ENCODE data around the gene ZFC3H1. TPM values are rescaled to one million over a fixed set of nuclear protein-coding genes. Genes with fewer than 3 reads are reported as not detected.

Gene ZFC3H1
- total RNA-seq, 4 donors from 2014 or later, result 47.1 to 80.1 (median 52.6) TPM

- intact Hi-C loops (cut with DNase I; ENCODE audit: low total_unique reads), result loop anchor here (10.0 kb wide), 1 partner anchor 215 kb away; no protein-coding TSS in a partner anchor
- no peak overlapping the region for H3K4me3 ChIP-seq (ENCODE audit: low read depth, poor library complexity, severe bottlenecking)
- TF ChIP-seq POLR2A (IDR thresholded peaks at IDR 0.05) (no peak), CTCF (IDR thresholded peaks at IDR 0.05) (no peak)
- 68 to 87% methylated on average over 2 of the region's 2 CpGs for WGBS, 2 donors
- no peak for DNase-seq (ENCODE audit: low spot score in 2 of 2)
Measured at GRCh38 chr12:71639341-71639760, 24.3 kb downstream of the ZFC3H1 start.

GRCh38 chr12:71638499-71638898 is 25.1 kb downstream of the ZFC3H1 start:
- DNase-seq (ENCODE audit: low spot score in 2 of 2), result no peak
- H3K4me3 ChIP-seq (ENCODE audit: low read depth, poor library complexity, severe bottlenecking), result no peak overlapping the region
- intact Hi-C loops (cut with DNase I; ENCODE audit: low total_unique reads), result loop anchor here (10.0 kb wide), 1 partner anchor 214 kb away; no protein-coding TSS in a partner anchor
- no peak for TF ChIP-seq POLR2A (IDR thresholded peaks at IDR 0.05)
- no peak for TF ChIP-seq CTCF (IDR thresholded peaks at IDR 0.05)

GRCh38 chr12:71636704-71637115 is 26.9 kb downstream of the ZFC3H1 start:
- DNase-seq (ENCODE audit: low spot score in 2 of 2), result no peak
- intact Hi-C loops (cut with DNase I; ENCODE audit: low total_unique reads), result loop anchor here (10.0 kb wide), 1 partner anchor 212 kb away; no protein-coding TSS in a partner anchor
- TF ChIP-seq POLR2A (IDR thresholded peaks at IDR 0.05), result no peak
- no peak for TF ChIP-seq CTCF (IDR thresholded peaks at IDR 0.05)
- H3K4me3 ChIP-seq (ENCODE audit: low read depth, poor library complexity, severe bottlenecking), result no peak overlapping the region
- whole genome bisulfite sequencing, 2 donors, result 25 to 35% methylated on average over 3 of the region's 3 CpGs

GRCh38 chr12:71627438-71628002 is 36.1 kb downstream of the ZFC3H1 start:
- no peak overlapping the region for H3K4me3 ChIP-seq (ENCODE audit: low read depth, poor library complexity, severe bottlenecking)
- no peak for TF ChIP-seq CTCF (IDR thresholded peaks at IDR 0.05)
- intact Hi-C loops (cut with DNase I; ENCODE audit: low total_unique reads), result no loop called here
- 71 to 90% methylated on average over 2 of the region's 2 CpGs for WGBS, 2 donors
- DNase-seq (ENCODE audit: low spot score in 2 of 2), result no peak

- TF ChIP-seq CTCF (IDR thresholded peaks at IDR 0.05), result no peak
- no peak overlapping the region for H3K4me3 ChIP-seq (ENCODE audit: low read depth, poor library complexity, severe bottlenecking)
- WGBS, 2 donors, result 60 to 62% methylated on average over 3 of the region's 3 CpGs
- intact Hi-C loops (cut with DNase I; ENCODE audit: low total_unique reads), result no loop called here
- no peak for DNase-seq (ENCODE audit: low spot score in 2 of 2)
Measured at GRCh38 chr12:71626768-71627167, 36.9 kb downstream of the ZFC3H1 start.

- intact Hi-C loops (cut with DNase I; ENCODE audit: low total_unique reads), result no loop called here
- 41 to 45% methylated on average over 5 of the region's 5 CpGs for whole genome bisulfite sequencing, 2 donors
- DNase-seq (ENCODE audit: low spot score in 2 of 2), result no peak
- TF ChIP-seq POLR2A (IDR thresholded peaks at IDR 0.05) (no peak), CTCF (IDR thresholded peaks at IDR 0.05) (no peak)
- no peak overlapping the region for H3K4me3 ChIP-seq (ENCODE audit: low read depth, poor library complexity, severe bottlenecking)
Measured at GRCh38 chr12:71626098-71626497, 37.5 kb downstream of the ZFC3H1 start.

Data from lower leg skin (tissue), 4 donors.